GM23248 (cell line): ENCODE measurements around the gene LIMD2.

Experiments
- EZH2 ChIP-seq: fragments of 200-600 bp; sonication (generic); IDR thresholded peaks from 2 replicates; pipeline ENCODE4 v1.6.1; 2018; ENCODE audit warnings: antibody characterized with exemption, mild to moderate bottlenecking; ENCODE audit not compliant: insufficient read depth, poor library complexity, severe bottlenecking
- EZH2phosphoT487 ChIP-seq: fragments of 200-600 bp; sonication (generic); IDR thresholded peaks from 2 replicates; pipeline ENCODE4 v1.6.1; 2018; ENCODE audit warnings: antibody characterized with exemption, moderate library complexity, mild to moderate bottlenecking, low read depth; ENCODE audit not compliant: insufficient read depth

- TF ChIP-seq EZH2 (no peak), EZH2phosphoT487 (no peak)
Measured at GRCh38 chr17:63685041-63685440, 14.9 kb downstream of the LIMD2 start.
